Upper lobe of left lung (tissue), 6 donors: ENCODE results near the gene SLC12A8. TPM values are rescaled to one million over a fixed set of nuclear protein-coding genes. Genes with fewer than 3 reads are reported as not detected.

Source experiments
- ATAC-seq, 2 donors: fragments of 200-7000 bp; cut with Tn5 transposase; one replicate each; pipeline ENCODE4 v1.9.1; 2022; ENCODE audit warnings: mild to moderate bottlenecking in 2 of 2, moderate library complexity in 2 of 2; ENCODE audit not compliant: low FRiP score in 2 of 2
- DNase-seq, 2 donors: peaks; one replicate each; pipeline ENCODE4 v3.0.0-alpha.2; 2019 to 2020
- H3K27ac ChIP-seq, 4 donors: fragments of 200-600 bp; sonication (generic); one replicate each; pipeline ENCODE4 v1.5.1; 2016 to 2019
- H3K27me3 ChIP-seq, 4 donors: fragments of 200-600 bp; sonication (generic); one replicate each; pipeline ENCODE4 v1.5.1; 2017 to 2019
- H3K36me3 ChIP-seq, 4 donors: fragments of 200-600 bp; sonication (generic); one replicate each; pipeline ENCODE4 v1.5.1; 2016 to 2019
- H3K4me1 ChIP-seq, 4 donors: fragments of 200-600 bp; sonication (generic); one replicate each; pipeline ENCODE4 v1.5.1; 2018 to 2019
- H3K4me3 ChIP-seq, 4 donors: fragments of 200-600 bp; sonication (generic); one replicate each; pipeline ENCODE4 v1.5.1; 2017 to 2019; ENCODE audit warnings: mild to moderate bottlenecking in 2 of 4, moderate library complexity in 1 of 4
- H3K9me3 ChIP-seq, 4 donors: fragments of 200-600 bp; sonication (generic); one replicate each; pipeline ENCODE4 v1.5.1; 2018 to 2019
- CTCF ChIP-seq, 6 experiments: fragments of 450-650 bp in 4 of 6; fragments of 200-600 bp in 2 of 6; sonication (generic) in 2 of 6; IDR thresholded peaks; one replicate each; pipeline ENCODE4 v1.5.1; 2016 to 2019; ENCODE audit warnings: antibody characterized with exemption in 6 of 6
- EP300 ChIP-seq, 4 donors: sonication (generic); formaldehyde crosslinking; IDR thresholded peaks; one replicate each; pipeline ENCODE4 v1.5.1; 2017; ENCODE audit warnings: antibody characterized with exemption in 4 of 4, control low read depth in 2 of 4
- POLR2A ChIP-seq, 4 donors: fragments of 450-650 bp; IDR thresholded peaks; one replicate each; pipeline ENCODE4 v1.5.1; 2016 to 2017; ENCODE audit warnings: antibody characterized with exemption in 4 of 4, mild to moderate bottlenecking in 2 of 4
- POLR2AphosphoS5 ChIP-seq, 2 donors: sonication (generic); formaldehyde crosslinking; IDR thresholded peaks; one replicate each; pipeline ENCODE4 v1.5.1; 2017; ENCODE audit warnings: antibody characterized with exemption in 2 of 2
- WGBS, 2 donors: methylation state at CpG; one replicate each; pipeline ENCODE4 v1.1.5; 2017 to 2018; 5-methylcytosine and 5-hydroxymethylcytosine counted together
- total RNA-seq, 6 donors: library from RNA; depleted of rRNA in 4 of 6; stranded (reverse); fragments of >200 nt in 4 of 6; gene quantifications; one replicate each; pipeline versions ENCODE4 v1.1.0 to v1.2.1, GENCODE V29; 2016 to 2021
- donor health status: DM: no; HTN: no; CAD: no; lungs with moderate emphysema.
- donor health status: DM: no; HTN: yes; CAD: no; lungs with severe emphysema.

SLC12A8 gene
- total RNA-seq, 6 donors from 2014 or later, result 6.7 to 34.6 (median 15.0) TPM

- Histone ChIP-seq H3K27ac (no peak overlapping the region), H3K4me1 (peaks cover 3 to 13% (median 7%) of the 10 kb centered on the region in 4 donors), H3K9me3 (no peaks in the 10 kb centered on the region), H3K36me3 (no peaks in the 10 kb centered on the region), H3K4me3 (no peak overlapping the region), H3K27me3 (peaks cover 0 to 9% (median 3%) of the 10 kb centered on the region in 4 donors)
- ATAC-seq, result no peak
- WGBS, 2 donors, result 79 to 87% methylated on average over 7 of the region's 7 CpGs
- no peak for DNase-seq
- TF ChIP-seq POLR2A (IDR thresholded peaks at IDR 0.05) (no peak), POLR2AphosphoS5 (IDR thresholded peaks at IDR 0.05) (no peak), CTCF (IDR thresholded peaks at IDR 0.05) (no peak), EP300 (IDR thresholded peaks at IDR 0.05) (no peak)
Measured at GRCh38 chr3:125207507-125207906, 5.0 kb downstream of the SLC12A8 start.

GRCh38 chr3:125206934-125207333 lies 5.6 kb downstream of the SLC12A8 start:
- Histone ChIP-seq H3K36me3 (no peaks in the 10 kb centered on the region), H3K27ac (no peak overlapping the region), H3K9me3 (no peaks in the 10 kb centered on the region), H3K4me3 (no peak overlapping the region), H3K4me1 (peaks cover 0 to 7% (median 2%) of the 10 kb centered on the region in 4 donors), H3K27me3 (peaks cover 0 to 4% (median under 1%) of the 10 kb centered on the region in 4 donors)
- DNase-seq (no peak), ATAC-seq (no peak)
- WGBS, 2 donors, result 75 to 89% methylated on average over 6 of the region's 6 CpGs
- no peak for TF ChIP-seq CTCF (IDR thresholded peaks at IDR 0.05)
- no peak for TF ChIP-seq POLR2A (IDR thresholded peaks at IDR 0.05)
- TF ChIP-seq POLR2AphosphoS5 (IDR thresholded peaks at IDR 0.05), result no peak
- TF ChIP-seq EP300 (IDR thresholded peaks at IDR 0.05), result no peak

GRCh38 chr3:125203731-125204130 lies 8.8 kb downstream of the SLC12A8 start:
- H3K4me3 ChIP-seq, result no peak overlapping the region
- TF ChIP-seq POLR2A (IDR thresholded peaks at IDR 0.05), result no peak
- no peak for TF ChIP-seq POLR2AphosphoS5 (IDR thresholded peaks at IDR 0.05)
- no peak for TF ChIP-seq EP300 (IDR thresholded peaks at IDR 0.05)
- TF ChIP-seq CTCF (IDR thresholded peaks at IDR 0.05), result no peak
- H3K27me3 ChIP-seq, result no peaks in the 10 kb centered on the region
- H3K9me3 ChIP-seq, result no peaks in the 10 kb centered on the region
- no peak overlapping the region for H3K27ac ChIP-seq
- DNase-seq (no peak), ATAC-seq (no peak)
- no peaks in the 10 kb centered on the region for H3K4me1 ChIP-seq
- H3K36me3 ChIP-seq, result no peaks in the 10 kb centered on the region

GRCh38 chr3:125202197-125202596 lies 10.4 kb downstream of the SLC12A8 start:
- Histone ChIP-seq H3K36me3 (no peaks in the 10 kb centered on the region), H3K4me1 (no peaks in the 10 kb centered on the region), H3K27ac (no peak overlapping the region), H3K4me3 (no peak overlapping the region), H3K9me3 (no peaks in the 10 kb centered on the region), H3K27me3 (no peaks in the 10 kb centered on the region)
- WGBS, 2 donors, result 89 to 90% methylated on average over 4 of the region's 4 CpGs
- ATAC-seq, result no peak
- no peak for DNase-seq
- TF ChIP-seq CTCF (IDR thresholded peaks at IDR 0.05) (no peak), POLR2A (IDR thresholded peaks at IDR 0.05) (no peak), EP300 (IDR thresholded peaks at IDR 0.05) (no peak), POLR2AphosphoS5 (IDR thresholded peaks at IDR 0.05) (no peak)

GRCh38 chr3:125200731-125201139 lies 11.8 kb downstream of the SLC12A8 start:
- no peaks in the 10 kb centered on the region for H3K27me3 ChIP-seq
- H3K27ac ChIP-seq, result no peak overlapping the region
- H3K4me1 ChIP-seq, result peaks cover 0 to 2% (median 0%) of the 10 kb centered on the region in 4 donors
- WGBS, 2 donors, result 83 to 90% methylated on average over 6 of the region's 6 CpGs
- H3K4me3 ChIP-seq, result no peak overlapping the region
- TF ChIP-seq POLR2AphosphoS5 (IDR thresholded peaks at IDR 0.05) (no peak), POLR2A (IDR thresholded peaks at IDR 0.05) (no peak), CTCF (IDR thresholded peaks at IDR 0.05) (no peak), EP300 (IDR thresholded peaks at IDR 0.05) (no peak)
- no peak for DNase-seq
- H3K36me3 ChIP-seq, result no peaks in the 10 kb centered on the region
- no peaks in the 10 kb centered on the region for H3K9me3 ChIP-seq
- ATAC-seq, result no peak
